ENCODE results near the gene PREX1.

The PREX1 gene

DNA sequence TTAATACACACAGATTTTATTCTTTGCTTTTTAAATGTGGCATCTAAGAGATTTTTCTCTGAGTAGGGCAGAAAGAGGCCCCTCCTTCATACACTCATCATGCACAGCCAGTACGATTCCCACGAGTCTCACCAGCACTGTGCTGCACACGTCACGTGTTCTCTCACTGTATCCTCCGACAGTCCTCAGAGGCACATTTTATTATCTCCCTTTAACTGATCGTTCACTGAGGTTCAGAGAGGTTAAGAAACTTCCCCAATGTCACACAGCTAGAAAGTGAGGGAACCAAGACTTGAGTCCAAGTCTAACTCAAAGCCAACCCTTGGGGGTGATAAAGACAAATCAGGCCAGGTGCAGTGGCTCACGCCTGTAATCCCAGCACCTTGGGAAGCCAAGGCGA is 142.5 kb downstream of the PREX1 start:
- Histone ChIP-seq H3K4me3 (replicated peaks; ENCODE audit: insufficient read depth, low read length) (no peak overlapping the region), H3K27me3 (ENCODE audit: insufficient read depth, poor library complexity, severe bottlenecking) (no peaks in the 10 kb centered on the region), H3K27ac (replicated peaks) (no peak overlapping the region)
- TF ChIP-seq POLR2AphosphoS5 (IDR thresholded peaks at IDR 0.05; ENCODE audit: low read depth) (no peak), SPI1 (IDR thresholded peaks at IDR 0.05; ENCODE audit: borderline replicate concordance, low read depth) (no peak), GABPA (IDR thresholded peaks at IDR 0.05; ENCODE audit: low read depth) (no peak)
- TF ChIP-seq, protein P1, sequence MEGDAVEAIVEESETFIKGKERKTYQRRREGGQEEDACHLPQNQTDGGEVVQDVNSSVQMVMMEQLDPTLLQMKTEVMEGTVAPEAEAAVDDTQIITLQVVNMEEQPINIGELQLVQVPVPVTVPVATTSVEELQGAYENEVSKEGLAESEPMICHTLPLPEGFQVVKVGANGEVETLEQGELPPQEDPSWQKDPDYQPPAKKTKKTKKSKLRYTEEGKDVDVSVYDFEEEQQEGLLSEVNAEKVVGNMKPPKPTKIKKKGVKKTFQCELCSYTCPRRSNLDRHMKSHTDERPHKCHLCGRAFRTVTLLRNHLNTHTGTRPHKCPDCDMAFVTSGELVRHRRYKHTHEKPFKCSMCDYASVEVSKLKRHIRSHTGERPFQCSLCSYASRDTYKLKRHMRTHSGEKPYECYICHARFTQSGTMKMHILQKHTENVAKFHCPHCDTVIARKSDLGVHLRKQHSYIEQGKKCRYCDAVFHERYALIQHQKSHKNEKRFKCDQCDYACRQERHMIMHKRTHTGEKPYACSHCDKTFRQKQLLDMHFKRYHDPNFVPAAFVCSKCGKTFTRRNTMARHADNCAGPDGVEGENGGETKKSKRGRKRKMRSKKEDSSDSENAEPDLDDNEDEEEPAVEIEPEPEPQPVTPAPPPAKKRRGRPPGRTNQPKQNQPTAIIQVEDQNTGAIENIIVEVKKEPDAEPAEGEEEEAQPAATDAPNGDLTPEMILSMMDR (IDR thresholded peaks at IDR 0.05; ENCODE audit: insufficient read depth, low read length): no peak
- DNase-seq (ENCODE audit: low read depth in 1 of 2, low spot score in 1 of 2): no peak

DNA sequence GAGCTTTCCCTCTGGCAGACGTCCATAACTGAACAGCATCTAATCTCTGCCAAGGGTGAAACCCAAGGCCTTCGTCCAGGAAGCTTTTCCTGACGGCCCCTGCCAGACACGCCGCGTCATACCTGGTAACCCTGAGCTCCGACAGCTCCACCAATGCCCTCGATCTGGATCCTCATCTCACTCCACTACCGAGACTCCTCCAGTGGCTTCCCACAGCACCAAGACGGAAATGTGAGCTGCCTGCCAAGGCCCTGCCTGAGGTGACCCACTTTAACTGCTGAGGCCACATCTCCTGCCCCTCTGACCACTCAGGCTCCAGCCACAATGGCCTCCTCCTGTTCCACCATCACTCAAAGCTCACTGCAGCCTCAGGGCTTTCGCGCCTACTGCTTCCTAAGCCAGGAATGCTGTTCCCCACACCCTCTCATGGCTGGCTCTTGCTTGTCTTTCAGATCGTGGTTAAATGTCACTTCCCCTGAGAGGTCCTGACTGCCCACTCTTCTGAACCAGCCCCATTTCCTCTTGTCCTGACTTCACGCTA is 143.2 kb downstream of the PREX1 start:
- no peak overlapping the region for H3K27ac ChIP-seq (replicated peaks)
- DNase-seq (ENCODE audit: low read depth in 1 of 2, low spot score in 1 of 2): no peak
- no peaks in the 10 kb centered on the region for H3K27me3 ChIP-seq (ENCODE audit: insufficient read depth, poor library complexity, severe bottlenecking)
- TF ChIP-seq, protein P1 (IDR thresholded peaks at IDR 0.05; ENCODE audit: insufficient read depth, low read length): no peak
- TF ChIP-seq GABPA (IDR thresholded peaks at IDR 0.05; ENCODE audit: low read depth) (no peak), POLR2AphosphoS5 (IDR thresholded peaks at IDR 0.05; ENCODE audit: low read depth) (no peak), SPI1 (IDR thresholded peaks at IDR 0.05; ENCODE audit: borderline replicate concordance, low read depth) (peak; percentile 17; the same call in 1 of the 2 replicates)
- TF ChIP-seq, protein P2, sequence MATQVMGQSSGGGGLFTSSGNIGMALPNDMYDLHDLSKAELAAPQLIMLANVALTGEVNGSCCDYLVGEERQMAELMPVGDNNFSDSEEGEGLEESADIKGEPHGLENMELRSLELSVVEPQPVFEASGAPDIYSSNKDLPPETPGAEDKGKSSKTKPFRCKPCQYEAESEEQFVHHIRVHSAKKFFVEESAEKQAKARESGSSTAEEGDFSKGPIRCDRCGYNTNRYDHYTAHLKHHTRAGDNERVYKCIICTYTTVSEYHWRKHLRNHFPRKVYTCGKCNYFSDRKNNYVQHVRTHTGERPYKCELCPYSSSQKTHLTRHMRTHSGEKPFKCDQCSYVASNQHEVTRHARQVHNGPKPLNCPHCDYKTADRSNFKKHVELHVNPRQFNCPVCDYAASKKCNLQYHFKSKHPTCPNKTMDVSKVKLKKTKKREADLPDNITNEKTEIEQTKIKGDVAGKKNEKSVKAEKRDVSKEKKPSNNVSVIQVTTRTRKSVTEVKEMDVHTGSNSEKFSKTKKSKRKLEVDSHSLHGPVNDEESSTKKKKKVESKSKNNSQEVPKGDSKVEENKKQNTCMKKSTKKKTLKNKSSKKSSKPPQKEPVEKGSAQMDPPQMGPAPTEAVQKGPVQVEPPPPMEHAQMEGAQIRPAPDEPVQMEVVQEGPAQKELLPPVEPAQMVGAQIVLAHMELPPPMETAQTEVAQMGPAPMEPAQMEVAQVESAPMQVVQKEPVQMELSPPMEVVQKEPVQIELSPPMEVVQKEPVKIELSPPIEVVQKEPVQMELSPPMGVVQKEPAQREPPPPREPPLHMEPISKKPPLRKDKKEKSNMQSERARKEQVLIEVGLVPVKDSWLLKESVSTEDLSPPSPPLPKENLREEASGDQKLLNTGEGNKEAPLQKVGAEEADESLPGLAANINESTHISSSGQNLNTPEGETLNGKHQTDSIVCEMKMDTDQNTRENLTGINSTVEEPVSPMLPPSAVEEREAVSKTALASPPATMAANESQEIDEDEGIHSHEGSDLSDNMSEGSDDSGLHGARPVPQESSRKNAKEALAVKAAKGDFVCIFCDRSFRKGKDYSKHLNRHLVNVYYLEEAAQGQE (IDR thresholded peaks at IDR 0.05; ENCODE audit: insufficient replicate concordance, low read depth): no peak
- no peak overlapping the region for H3K4me3 ChIP-seq (replicated peaks; ENCODE audit: insufficient read depth, low read length)

DNA sequence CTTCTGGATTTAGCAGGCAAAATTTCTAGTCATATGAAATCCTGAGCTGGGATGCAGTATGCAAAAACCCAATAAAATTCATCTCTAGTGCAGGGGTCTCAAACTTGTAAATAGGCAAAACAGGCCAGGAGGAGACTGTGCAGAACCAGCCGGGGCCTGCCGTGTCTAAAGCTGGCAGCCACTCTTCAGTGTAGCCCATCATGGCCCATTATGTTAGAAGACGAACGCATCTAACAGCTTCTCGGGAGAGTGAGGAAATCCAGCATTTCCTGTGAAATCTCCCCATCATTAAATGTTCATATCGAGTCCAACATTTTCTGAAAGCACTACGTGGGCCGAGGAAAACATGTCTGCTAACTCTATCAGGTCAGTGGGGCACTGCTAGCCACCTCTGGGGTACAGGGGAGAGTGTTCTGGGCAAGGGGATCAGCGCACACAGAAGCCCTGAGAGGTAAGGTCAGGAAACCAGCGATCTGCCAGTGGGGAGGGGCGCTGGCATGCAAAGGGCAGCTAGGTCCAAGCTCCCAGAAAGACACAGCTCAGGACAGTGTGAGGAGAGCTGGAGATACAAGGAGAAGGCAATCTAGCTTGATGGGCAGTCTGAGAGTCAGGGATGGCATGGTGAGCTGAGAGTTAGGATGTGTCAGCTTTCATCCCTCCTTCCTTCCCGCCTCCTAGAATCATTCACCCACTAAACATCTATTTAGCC is 144.2 kb downstream of the PREX1 start:
- Histone ChIP-seq H3K4me3 (replicated peaks; ENCODE audit: insufficient read depth, low read length) (no peak overlapping the region), H3K27me3 (ENCODE audit: insufficient read depth, poor library complexity, severe bottlenecking) (no peaks in the 10 kb centered on the region), H3K27ac (replicated peaks) (no peak overlapping the region)
- DNase-seq (ENCODE audit: low read depth in 1 of 2, low spot score in 1 of 2): no peak
- TF ChIP-seq, protein P1 (IDR thresholded peaks at IDR 0.05; ENCODE audit: insufficient read depth, low read length): no peak
- no peak for TF ChIP-seq SPI1 (IDR thresholded peaks at IDR 0.05; ENCODE audit: borderline replicate concordance, low read depth)
- no peak for TF ChIP-seq GABPA (IDR thresholded peaks at IDR 0.05; ENCODE audit: low read depth)
- TF ChIP-seq, protein P2 (IDR thresholded peaks at IDR 0.05; ENCODE audit: insufficient replicate concordance, low read depth): no peak
- no peak for TF ChIP-seq POLR2AphosphoS5 (IDR thresholded peaks at IDR 0.05; ENCODE audit: low read depth)

Measured in HL-60 (cell line).